Keratinocyte (primary cell): ENCODE data around the gene ZNF777. TPM values are rescaled to one million over a fixed set of nuclear protein-coding genes. Genes with fewer than 3 reads are reported as not detected.

Experiments used
- DNase-seq: peaks from one replicate; pipeline ENCODE4 v3.0.0-alpha.2; 2011; ENCODE audit warnings: low read depth, missing footprints, low spot score
- FAIRE-seq: peaks from 2 replicates; lab custom pipeline; 2011; peaks lifted over from hg19 to GRCh38; lab: Jason Lieb, UNC
- H2AFZ ChIP-seq: 2 replicates; pipeline ENCODE4 v1.6.0; 2012; ENCODE audit warnings: low read length, control low read depth, inconsistent platforms; ENCODE audit not compliant: control insufficient read depth
- H3K27ac ChIP-seq: 2 replicates; pipeline ENCODE4 v1.5.1; 2011; ENCODE audit warnings: low read length; ENCODE audit not compliant: control insufficient read depth, insufficient read depth
- H3K27me3 ChIP-seq: 3 replicates; pipeline ENCODE4 v1.6.0; 2011; ENCODE audit warnings: low read length; ENCODE audit not compliant: control insufficient read depth, insufficient read depth; ENCODE audit errors: extremely low read depth
- H3K36me3 ChIP-seq, 2 experiments: 2 replicates in 1 of 2; 3 replicates in 1 of 2; pipeline ENCODE4 v1.5.1; 2011; ENCODE audit warnings: low read length in 2 of 2, mild to moderate bottlenecking in 1 of 2; ENCODE audit not compliant: control insufficient read depth in 2 of 2, insufficient read depth in 2 of 2; ENCODE audit errors: extremely low read depth in 1 of 2
- H3K4me1 ChIP-seq: 3 replicates; pipeline ENCODE4 v1.5.1; 2011; ENCODE audit warnings: low read length; ENCODE audit not compliant: control insufficient read depth, insufficient read depth; ENCODE audit errors: extremely low read depth
- H3K4me2 ChIP-seq: 3 replicates; pipeline ENCODE4 v1.6.0; 2011; ENCODE audit warnings: low read depth, low read length; ENCODE audit not compliant: control insufficient read depth, insufficient read depth; ENCODE audit errors: extremely low read depth
- H3K4me3 ChIP-seq, 3 experiments: fragments of 200-600 bp in 1 of 3; sonication (generic) in 1 of 3; 2 replicates in 2 of 3; 3 replicates in 1 of 3; pipeline ENCODE4 v1.5.1; 2011 to 2016; ENCODE audit warnings: low read length in 3 of 3, mild to moderate bottlenecking in 3 of 3, control low read depth in 2 of 3, inconsistent platforms in 1 of 3, low read depth in 1 of 3, mixed read lengths in 1 of 3, mixed run types in 1 of 3, moderate library complexity in 1 of 3; ENCODE audit not compliant: control insufficient read depth in 2 of 3, insufficient read depth in 2 of 3; ENCODE audit errors: extremely low read depth in 1 of 3
- H3K79me2 ChIP-seq: 2 replicates; pipeline ENCODE4 v1.6.0; 2012; ENCODE audit warnings: low read length; ENCODE audit not compliant: control insufficient read depth, insufficient read depth
- H3K9ac ChIP-seq: 3 replicates; pipeline ENCODE4 v1.6.0; 2011; ENCODE audit warnings: low read length; ENCODE audit not compliant: control insufficient read depth, insufficient read depth; ENCODE audit errors: extremely low read depth
- H3K9me1 ChIP-seq: 3 replicates; pipeline ENCODE4 v1.6.0; 2011; ENCODE audit warnings: low read length; ENCODE audit not compliant: control insufficient read depth, insufficient read depth; ENCODE audit errors: extremely low read depth
- H3K9me3 ChIP-seq: 2 replicates; pipeline ENCODE4 v1.5.1; 2012; ENCODE audit warnings: low read depth, low read length; ENCODE audit not compliant: control insufficient read depth
- H4K20me1 ChIP-seq: 3 replicates; pipeline ENCODE4 v1.6.0; 2011; ENCODE audit warnings: low read length; ENCODE audit not compliant: control insufficient read depth, insufficient read depth; ENCODE audit errors: extremely low read depth
- EZH2 ChIP-seq: IDR thresholded peaks from one replicate; pipeline ENCODE4 v1.6.1; 2012; ENCODE audit warnings: inconsistent platforms, mild to moderate bottlenecking, low read length, moderate library complexity
- dilution Hi-C: fragments of 300-500 bp; cut with MboI; formaldehyde crosslinking; loops from one replicate; pipeline ENCODE4 v1.7.0; 2020; ENCODE audit warnings: low sequenced_read_pairs; ENCODE audit not compliant: extremely low pct_ligation_motif_present
- polyA plus RNA-seq, 5 experiments: library from polyadenylated mRNA; depleted of rRNA in 3 of 5; stranded (reverse) in 3 of 5; stranded (forward) in 1 of 5; unstranded in 1 of 5; fragments of >200 nt; gene quantifications; 1 replicate in 1 of 5; 2 replicates in 3 of 5; 3 replicates in 1 of 5; pipeline versions ENCODE4 v1.2.1 to v1.2.3, GENCODE V29; 2011 to 2012; ENCODE audit warnings: missing spikeins in 2 of 5, low read depth in 1 of 5, low replicate concordance in 1 of 5
- TF ChIP-seq, protein P1 (sequence below), 3 experiments: IDR thresholded peaks in 1 of 3; conservative IDR thresholded peaks in 1 of 3; optimal IDR thresholded peaks in 1 of 3; 2 replicates in 2 of 3; 3 replicates in 1 of 3; pipeline versions ENCODE3 to v1.5.1; 2011; ENCODE audit warnings: low read length in 3 of 3, mild to moderate bottlenecking in 3 of 3, moderate library complexity in 2 of 3, control low read depth in 1 of 3, inconsistent platforms in 1 of 3; ENCODE audit not compliant: insufficient read depth in 2 of 3; ENCODE audit errors: extremely low read depth in 1 of 3

The ZNF777 gene
- polyA plus RNA-seq, 1 donor (not counting 4 experiments of a cell fraction or from before 2014, with no cell fraction given): 4.8 TPM

DNA sequence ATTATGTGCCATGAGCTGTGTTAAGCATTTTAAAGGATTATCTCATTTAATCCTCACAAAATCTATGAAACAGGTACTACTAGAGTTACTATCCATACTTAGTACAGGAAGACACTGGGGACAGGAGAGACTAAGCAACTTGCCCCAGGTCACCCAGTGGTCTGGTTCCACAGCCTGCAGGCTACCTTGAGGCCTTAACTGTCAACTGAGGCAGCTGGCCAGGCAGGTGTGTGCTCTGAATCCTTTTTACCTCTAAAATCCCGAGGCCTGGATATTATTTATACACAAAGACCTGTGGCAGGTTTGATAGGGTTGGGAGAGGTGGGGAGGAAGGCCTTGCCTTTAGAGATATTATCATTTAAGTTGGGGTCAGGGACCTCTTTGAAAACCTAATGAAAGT lies 3.1 kb downstream of the ZNF777 start:
- dilution Hi-C loops: no loop called here
- no peak overlapping the region for H3K9ac ChIP-seq

GRCh38 chr7:149456506-149457421 lies 4.1 kb downstream of the ZNF777 start:
- Histone ChIP-seq H3K4me1 (peaks cover 8% of the 10 kb centered on the region), H3K4me3 (no peak overlapping the region), H3K27me3 (no peaks in the 10 kb centered on the region), H2AFZ (no peak overlapping the region), H3K4me2 (no peak overlapping the region), H3K9me1 (no peaks in the 10 kb centered on the region), H3K27ac (no peak overlapping the region), H4K20me1 (no peaks in the 10 kb centered on the region), H3K79me2 (peaks cover 38% of the 10 kb centered on the region), H3K9me3 (no peaks in the 10 kb centered on the region), H3K9ac (no peak overlapping the region), H3K36me3 (peaks cover 16 to 23% of the 10 kb centered on the region in 2 experiments)
- no peak for DNase-seq
- no peak for FAIRE-seq
- dilution Hi-C loops: no loop called here
- no peak for TF ChIP-seq EZH2
- TF ChIP-seq, protein P1, sequence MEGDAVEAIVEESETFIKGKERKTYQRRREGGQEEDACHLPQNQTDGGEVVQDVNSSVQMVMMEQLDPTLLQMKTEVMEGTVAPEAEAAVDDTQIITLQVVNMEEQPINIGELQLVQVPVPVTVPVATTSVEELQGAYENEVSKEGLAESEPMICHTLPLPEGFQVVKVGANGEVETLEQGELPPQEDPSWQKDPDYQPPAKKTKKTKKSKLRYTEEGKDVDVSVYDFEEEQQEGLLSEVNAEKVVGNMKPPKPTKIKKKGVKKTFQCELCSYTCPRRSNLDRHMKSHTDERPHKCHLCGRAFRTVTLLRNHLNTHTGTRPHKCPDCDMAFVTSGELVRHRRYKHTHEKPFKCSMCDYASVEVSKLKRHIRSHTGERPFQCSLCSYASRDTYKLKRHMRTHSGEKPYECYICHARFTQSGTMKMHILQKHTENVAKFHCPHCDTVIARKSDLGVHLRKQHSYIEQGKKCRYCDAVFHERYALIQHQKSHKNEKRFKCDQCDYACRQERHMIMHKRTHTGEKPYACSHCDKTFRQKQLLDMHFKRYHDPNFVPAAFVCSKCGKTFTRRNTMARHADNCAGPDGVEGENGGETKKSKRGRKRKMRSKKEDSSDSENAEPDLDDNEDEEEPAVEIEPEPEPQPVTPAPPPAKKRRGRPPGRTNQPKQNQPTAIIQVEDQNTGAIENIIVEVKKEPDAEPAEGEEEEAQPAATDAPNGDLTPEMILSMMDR (optimal IDR thresholded peaks at IDR 0.05 in 1 of 3, IDR thresholded peaks at IDR 0.05 in 1 of 3, conservative IDR thresholded peaks at IDR 0.05 in 1 of 3; ENCODE audit: extremely low read depth in 1 of 3, insufficient read depth in 2 of 3, low read length in 3 of 3): no peak

More for the DNA sequence above, 3.1 kb downstream of the ZNF777 start:
- no peaks in the 10 kb centered on the region for H3K27me3 ChIP-seq
- peaks cover 14 to 21% of the 10 kb centered on the region in 2 experiments for H3K36me3 ChIP-seq
- peaks cover 8% of the 10 kb centered on the region for H3K4me1 ChIP-seq
- TF ChIP-seq, protein P1 (optimal IDR thresholded peaks at IDR 0.05 in 1 of 3, IDR thresholded peaks at IDR 0.05 in 1 of 3, conservative IDR thresholded peaks at IDR 0.05 in 1 of 3; ENCODE audit: extremely low read depth in 1 of 3, insufficient read depth in 2 of 3, low read length in 3 of 3): no peak
- TF ChIP-seq EZH2: no peak
- no peak for FAIRE-seq
- no peak overlapping the region for H3K4me3 ChIP-seq
- no peaks in the 10 kb centered on the region for H3K9me3 ChIP-seq
- no peak for DNase-seq
- H3K79me2 ChIP-seq: peaks cover 36% of the 10 kb centered on the region
- H2AFZ ChIP-seq: no peak overlapping the region
- H3K4me2 ChIP-seq: no peak overlapping the region
- H3K27ac ChIP-seq: no peak overlapping the region
- no peaks in the 10 kb centered on the region for H3K9me1 ChIP-seq
- no peaks in the 10 kb centered on the region for H4K20me1 ChIP-seq
